ENCODE results near the gene SYNRG.
"Not testable (repeated sequence)": the region's sequence is repeated elsewhere in the genome, so short reads cannot be mapped to it uniquely, and the experiment has no call there.

The SYNRG gene

DNA sequence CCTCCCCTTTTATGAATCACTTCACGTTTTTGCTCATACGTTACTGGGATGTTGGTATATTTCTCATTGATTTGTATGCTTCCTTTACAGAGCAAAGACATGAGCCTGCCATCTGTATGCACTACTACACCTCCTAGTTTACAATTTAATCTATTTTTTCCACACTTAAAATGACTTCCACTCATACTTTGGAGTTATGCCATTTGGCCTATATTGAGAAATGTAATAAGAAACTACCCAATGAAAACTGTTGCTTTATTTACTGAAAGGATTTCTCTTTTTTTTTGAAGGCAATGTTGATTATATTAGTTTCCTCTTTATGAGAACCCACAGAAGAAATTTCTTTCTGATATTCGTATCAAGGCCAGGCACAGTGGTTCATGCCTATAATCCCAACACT is 76.5 kb downstream of the SYNRG start:
- no peak for DNase-seq

DNA sequence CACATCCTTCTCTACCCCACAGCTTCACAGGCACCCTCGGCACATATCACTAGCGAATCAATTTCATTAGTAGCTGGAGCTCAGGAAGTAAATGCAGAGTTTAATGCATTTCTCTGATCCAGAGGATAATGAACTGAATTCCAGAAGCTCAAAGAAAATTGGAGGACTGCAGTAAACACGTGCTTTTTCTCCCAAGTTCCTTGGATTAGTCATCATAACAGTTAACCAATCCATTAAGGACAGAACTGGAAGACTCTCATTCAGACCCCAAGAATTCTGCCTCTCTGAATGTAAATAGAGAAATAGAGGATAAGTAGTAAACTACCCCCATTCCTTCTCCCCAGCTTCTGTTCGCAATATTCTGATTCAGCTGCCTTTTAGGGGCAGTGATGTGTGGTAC is 78.8 kb downstream of the SYNRG start:
- DNase-seq = no peak

DNA sequence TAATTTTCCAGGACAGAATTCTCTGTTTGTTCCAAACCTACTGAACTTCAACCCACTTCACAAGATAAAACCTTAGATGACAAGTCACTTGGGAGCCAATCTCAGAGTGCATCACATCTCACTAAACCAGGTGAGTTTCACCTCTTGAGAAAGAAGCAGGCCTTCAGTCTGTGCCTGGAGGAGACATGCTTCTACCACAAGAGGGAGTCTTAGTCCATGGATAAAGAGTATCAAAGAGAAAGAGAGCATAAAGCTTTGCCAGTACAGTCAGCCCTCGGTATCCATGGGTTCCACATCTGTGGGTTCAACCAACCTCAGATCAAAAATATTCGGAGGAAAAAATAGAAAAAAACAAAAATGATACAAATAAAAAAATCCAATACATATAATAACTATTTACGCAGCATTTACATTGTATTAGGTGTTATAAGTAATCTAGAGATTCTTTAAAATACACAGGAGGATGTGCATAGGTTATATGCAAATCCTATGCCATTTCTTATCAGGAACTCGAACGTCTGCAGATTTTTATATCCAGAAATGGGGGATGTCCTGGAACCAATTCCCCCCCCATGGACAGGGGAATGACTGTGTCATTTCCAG is 81.9 kb downstream of the SYNRG start:
- DNase-seq = no peak

DNA sequence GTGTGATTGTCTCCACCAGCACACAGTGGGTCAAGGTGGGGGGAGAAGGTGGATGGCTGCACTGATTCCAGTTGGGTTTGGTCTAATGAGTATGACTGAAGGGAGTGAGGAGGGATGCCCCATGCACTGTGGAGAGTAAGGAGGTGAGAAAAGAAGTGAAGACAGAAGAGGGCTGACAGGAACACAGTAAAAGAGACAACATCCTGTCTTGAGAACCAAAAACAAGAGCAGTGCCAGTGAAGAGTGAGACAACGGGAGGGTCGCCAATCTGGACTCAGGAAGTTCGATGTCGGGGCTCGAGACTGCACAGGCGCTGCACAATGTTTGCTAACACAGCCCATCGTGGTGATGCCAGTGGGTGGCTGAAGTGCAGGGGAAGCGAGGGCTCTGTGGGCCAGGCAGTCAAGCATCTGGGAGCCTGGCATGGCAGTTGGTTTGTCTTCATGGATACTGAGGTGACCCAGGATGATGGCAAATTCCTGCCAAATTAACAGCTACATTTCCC is 85.5 kb downstream of the SYNRG start:
- DNase-seq = no peak

DNA sequence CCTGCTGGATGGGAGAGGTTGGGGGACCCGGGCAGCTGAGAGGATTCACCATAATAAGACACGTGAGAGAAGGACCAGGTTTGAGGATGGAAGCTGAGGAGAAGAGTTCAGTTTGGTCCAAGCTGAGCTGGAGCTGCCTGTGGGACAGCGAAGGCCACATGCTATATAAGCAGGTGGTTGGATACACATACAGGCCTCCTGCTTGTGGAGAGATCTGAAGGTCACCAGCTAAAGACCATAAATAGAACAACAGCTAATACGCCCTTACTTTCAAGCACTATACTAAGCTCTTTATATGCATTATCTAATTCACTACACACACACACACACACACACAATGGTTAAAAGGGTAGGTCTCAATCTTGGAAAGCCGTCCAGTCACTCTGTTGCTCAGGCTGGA is 87.4 kb downstream of the SYNRG start:
- DNase-seq = no peak

DNA sequence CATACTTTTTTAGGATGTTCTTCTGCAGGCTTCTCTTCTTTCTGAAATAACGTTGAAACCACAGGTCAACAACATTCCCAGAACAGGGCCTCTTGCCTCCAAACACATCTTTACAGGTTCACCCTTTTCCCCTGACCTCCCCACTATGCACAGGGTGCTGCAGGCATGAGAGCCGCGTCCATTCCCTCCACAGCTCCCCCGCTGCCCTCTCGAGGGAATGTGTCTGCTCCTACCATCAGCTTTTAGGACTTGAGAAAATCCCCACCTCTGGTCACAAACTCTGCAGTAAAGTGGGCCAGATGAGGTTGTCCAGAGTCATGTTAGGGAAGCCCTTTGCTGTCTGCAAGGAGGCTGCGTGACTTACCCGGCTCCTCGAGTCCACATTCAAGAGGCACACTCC is 89.0 kb downstream of the SYNRG start:
- DNase-seq = no peak

DNA sequence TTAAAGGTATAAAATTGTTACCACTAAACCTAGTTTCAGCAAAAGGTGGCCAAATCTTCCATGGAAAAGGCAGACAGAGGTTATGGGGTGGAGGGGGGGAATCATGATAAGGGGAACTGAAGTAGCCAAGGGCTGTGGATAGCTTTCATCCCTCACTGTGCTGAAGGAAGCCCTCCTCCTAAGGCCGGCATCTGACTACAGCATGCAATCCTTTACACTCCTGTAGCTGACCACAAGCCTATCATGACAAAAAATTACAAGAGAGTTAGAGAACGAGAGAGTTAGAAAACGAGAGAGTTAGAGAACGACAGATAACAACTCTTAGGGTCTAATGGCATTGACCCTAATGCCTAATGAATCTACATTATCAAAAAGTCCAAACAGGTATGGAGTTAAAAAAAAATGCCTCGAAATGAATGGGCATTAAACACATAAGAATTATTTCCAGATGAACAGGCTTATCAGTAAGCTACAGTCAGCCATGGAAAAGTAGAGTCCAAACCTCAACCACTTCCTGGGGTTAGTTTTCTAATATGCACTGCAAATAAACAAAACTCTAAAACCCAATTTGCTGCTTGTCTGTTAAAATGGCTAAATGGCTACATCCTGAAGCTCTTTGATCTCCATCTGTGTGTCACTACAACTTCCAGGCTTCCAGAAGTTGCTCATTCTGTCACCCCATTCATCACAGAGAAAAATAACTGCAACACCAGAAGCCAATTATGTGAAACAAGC is 89.8 kb downstream of the SYNRG start:
- no peak for DNase-seq

DNA sequence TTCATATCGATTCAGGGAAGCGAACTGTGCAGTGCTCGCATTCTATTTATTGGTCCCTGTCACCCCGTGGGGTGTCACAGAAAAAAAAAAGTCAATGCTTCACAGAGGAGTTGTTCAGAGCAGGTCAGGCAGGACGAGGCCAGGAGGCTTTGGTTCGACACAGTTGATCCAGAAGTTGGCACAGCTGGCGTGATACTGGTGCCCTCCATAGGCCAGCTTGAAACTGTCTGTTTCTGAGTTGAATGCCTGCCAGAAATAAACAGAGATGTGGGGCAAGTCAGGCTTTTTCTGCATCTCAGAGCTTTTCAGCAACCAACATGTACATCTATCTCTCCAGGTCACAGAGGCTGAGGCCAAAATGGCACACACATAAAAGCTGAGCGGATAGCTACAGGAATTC is 90.4 kb downstream of the SYNRG start:
- no peak for DNase-seq

DNA sequence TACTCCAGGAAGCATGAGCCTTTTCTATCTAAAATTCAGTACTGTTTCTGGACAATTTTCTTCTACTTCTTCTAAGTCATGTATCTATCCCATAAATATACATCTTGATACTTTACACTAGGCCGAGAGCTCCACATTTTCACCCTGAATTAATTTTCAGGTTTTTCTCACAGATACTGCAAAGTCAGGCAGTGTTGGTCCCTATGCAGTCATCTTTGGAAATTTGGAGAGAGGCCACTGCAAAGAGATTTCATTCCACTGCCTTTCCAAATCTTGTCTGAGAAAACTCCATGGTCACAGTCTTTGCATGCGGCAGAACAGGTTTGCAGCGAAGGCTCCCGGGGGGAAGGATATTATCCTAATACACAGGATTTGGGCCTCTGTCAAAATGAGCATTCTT is 91.3 kb downstream of the SYNRG start:
- no peak for DNase-seq

DNA sequence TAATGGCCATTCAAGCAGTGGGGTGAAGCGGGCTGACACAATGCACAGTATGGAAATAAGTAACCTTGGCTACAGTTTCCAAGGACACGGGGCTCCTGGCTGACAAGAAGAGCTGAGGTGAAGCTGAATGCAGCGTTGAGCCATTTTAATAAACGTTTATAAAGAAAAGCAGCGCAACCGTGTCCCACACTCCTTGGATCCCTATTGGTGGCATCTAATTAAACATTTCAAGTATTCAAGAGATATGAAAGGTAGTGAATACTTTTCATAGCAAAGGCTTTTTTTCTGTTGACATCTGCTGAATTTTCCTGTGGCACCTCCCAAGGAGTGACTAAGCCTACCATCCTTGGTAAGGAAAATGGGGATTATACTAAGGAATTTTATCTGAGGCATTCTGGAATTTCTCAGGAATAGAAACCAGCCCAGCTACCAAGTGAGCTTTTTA is 93.1 kb downstream of the SYNRG start:
- no peak for DNase-seq

DNA sequence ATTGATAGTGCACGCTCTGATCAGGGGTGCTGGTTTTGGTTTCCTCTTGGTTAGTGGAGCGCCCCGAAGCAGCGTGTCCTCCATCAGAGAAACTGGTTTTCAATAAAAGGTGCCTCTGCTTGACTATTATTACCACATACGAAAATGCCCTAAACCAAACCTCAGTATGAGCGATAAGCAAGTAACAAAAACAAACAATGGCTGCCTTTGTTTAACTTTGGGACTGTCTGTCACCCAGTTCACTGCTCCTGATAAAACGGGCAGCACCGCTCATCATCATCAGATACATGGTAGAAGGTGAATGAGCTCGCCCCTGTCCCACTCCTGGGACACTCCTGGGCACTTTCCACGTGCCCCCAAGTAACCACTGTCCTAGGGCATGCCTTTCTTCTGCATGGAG is 95.5 kb downstream of the SYNRG start:
- no peak for DNase-seq

DNA sequence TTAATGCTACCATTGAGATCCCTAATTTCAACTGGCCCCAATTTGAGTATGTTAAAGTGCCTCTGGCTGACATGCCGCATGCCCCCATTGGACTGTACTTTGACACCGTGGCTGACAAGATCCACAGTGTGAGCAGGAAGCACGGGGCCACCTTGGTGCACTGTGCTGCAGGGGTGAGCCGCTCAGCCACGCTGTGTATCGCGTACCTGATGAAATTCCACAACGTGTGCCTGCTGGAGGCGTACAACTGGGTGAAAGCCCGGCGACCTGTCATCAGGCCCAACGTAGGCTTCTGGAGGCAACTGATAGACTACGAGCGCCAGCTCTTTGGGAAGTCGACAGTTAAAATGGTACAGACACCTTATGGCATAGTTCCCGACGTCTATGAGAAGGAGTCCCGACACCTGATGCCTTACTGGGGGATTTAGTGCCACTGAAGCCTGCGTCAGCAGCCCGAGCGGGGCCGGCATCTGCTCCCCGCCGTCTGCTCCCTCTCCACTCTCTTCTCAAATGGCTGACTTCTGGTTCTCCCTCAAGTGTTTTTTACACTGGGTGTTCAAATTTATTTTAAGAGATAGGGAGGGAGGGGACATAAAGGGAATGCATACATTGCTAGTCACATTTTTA is 96.7 kb downstream of the SYNRG start:
- DNase-seq = no peak

DNA sequence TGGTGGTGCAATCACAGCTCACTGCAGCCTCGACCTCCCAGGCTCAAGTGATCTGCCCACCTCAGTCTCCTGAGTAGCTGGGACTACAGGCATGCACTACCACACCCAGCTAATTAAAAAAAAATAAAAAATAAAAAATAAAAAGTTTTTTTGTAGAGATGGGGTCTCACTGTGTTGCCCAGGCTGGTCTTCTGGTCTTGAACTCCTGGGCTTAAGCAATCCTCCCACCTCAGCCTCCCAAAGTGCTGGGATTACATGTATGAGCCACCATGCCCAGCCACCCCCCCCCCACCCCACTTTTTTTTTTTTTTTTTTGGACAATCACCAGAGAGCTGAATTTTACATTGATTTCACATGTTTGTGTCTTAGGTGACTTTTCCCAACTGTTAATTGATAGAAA is 97.6 kb downstream of the SYNRG start:
- not testable (repeated sequence) for DNase-seq

DNA sequence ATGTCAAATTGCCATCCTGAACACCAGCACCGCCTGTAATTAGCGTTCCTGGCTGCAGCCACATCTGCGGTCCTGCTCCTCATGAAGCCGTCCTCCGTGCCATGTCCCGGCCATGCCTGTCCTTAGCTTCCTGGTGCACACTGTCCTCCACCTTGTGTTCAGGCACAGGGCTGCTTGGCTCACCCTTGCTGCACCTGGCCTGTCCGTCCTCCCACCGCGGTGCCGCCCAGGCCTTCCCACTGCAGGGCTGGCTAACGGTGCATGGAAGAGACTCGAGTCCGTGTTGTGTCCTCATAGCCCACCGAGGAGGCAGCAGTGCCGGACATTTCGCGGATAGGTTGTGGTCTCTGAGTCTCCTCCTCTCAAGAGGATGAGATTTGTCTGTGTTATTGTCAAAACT is 99.2 kb downstream of the SYNRG start:
- DNase-seq = no peak

DNA sequence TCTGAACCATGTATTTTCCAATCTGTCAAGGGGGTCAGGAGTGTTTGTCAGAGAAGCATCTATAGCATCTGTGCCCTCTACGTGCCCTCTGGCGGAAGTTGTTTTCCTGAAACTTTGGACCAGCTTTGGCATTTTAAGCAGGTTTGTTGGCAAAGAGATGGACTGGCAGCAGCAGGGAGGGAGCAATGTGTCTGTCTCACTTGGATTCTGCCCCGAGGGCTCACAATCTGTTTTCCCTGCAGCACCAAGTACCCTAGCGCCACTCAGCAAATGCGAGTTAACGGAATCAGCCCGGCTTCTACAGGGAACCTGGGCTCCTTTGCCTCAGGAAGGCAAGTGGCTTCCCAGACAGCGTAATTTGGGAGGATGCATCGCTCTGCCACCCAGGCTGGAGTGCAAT is 102.1 kb downstream of the SYNRG start:
- no peak for DNase-seq

DNA sequence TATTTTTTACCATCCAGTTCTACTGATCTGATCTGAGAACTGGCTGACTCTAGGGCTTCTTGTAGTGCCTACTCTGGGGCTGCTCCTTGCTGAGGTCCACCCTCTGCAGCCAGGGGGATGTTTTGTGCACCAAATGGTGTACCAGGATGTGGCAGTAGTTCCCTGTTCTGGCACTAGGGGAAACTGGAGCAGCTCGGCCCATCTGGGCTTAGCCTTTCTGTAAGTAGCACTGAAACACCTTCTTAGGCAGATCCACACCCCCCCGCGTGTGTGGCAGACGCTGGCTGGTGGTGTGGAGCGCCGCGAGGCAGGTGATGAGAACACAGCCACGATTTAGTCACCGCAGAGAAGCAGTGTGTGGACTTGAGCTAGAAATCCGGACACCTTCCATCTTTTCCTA is 102.5 kb downstream of the SYNRG start:
- DNase-seq = no peak

DNA sequence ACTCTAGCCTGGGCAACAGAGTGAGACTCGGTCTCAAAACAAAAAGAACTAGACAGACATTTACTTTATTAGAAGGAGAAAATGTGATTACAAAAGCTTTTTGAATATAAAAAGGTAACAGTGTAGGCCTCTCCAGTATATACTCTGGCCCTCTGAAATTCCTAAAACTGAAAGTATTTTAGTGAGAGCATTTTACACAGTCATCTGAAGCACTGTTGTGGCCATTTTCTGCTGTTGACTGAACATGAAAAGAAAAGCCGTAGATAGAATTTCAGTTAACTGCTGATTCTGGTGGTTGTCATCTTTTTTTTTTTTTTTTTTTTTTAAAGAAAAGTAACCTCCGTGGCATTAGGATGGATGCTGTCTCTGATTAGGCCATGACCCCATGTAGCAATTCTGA is 103.9 kb downstream of the SYNRG start:
- no peak for DNase-seq

DNA sequence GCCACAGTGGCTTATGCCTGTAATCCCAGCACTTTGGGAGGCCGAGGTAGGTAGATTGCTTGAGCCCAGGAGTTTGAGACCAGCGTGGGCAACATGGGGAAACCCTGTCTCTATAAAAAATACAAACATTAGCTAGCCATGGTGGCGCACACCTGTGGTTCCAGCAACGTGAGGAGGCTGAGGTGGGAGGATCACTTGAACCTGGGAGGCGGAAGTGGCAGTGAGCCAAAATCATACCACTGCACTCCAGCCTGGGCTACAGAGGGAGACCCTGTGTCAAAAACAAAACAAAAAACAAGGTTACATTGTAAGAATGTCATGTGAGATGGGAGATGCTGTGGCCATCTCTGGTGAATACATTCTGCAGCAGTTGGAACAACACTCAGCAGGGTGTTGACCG is 106.1 kb downstream of the SYNRG start:
- no peak for DNase-seq

DNA sequence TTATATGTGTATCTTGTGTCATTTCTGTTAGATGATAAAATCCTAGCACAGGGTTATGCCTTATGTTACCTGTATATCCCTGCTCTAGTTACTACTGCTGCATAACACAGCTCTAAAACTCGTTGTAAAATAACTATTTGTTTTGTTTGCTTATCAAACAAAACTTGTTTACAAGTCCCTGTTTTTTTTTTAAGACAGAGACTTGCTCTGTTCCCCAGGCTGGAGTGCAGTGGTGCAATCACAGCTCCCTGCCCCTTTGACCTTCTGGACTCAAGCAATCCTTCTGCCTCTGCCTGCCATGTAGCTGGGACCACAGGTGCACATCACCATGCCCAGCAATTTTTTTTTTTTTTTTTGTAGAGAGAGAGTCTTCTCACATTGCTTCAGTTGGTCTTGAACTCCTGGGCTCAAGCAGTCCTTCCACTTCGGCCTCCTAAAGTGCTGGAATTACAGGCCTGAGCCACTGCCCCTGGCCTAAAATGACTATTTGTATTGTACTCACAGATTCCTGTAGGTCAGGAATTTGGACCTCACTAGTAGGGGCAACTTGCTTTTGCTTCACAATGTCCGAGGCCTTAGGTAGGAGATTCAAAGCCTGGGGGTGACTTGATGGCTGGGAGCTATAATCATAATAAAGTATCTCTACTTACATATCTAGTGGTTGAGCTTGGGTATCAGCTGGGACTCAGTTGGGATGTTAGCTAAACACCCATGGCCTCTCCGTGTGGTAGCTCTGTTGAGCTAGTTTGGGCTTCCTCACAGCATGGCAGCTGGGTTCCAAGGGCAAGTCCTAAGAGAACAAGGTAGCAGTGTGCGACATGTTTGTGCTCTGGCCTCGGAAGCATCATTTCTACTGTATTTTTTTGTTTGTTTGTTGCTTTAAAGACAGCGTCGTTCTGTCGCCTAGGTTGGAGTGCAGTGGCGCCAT is 106.9 kb downstream of the SYNRG start:
- no peak for DNase-seq

DNA sequence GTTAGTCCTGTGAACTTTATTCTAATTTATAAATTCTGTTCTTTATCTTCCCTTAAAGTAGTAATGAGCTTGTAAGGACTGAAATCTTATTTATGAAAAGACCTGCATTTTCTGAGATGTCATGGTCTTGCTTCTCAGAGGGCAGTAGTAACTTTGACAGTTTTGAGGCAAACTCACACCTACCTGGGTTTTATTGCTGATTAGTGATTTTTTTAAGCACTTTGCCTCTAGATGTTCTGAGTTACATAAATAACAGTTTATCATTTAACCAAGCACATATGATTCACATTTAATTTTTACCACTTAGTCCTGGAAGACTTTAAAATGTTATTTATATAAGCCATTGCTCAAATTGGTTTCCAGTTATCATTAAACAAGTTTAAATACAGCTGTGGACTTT is 108.8 kb downstream of the SYNRG start:
- DNase-seq = no peak

DNA sequence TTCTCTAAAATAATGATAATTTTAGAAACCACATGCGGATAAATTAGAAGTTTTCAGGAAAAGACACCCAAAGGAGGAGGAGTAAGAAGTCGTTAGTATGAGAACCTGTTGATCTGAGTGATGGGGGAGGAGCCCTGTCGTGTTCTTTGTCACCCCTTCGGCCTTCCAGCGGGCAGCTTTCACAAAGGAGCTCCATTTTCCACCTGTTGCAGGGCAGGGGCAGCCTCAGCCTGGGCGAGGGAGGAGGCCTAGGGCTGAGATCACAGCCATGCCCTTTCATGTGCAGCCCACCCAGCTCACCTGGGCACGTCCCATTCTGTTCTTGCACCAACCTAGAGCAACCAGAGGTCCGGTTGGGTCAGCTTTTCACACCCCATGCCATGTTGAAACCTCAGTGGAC is 114.2 kb downstream of the SYNRG start:
- no peak for DNase-seq

DNA sequence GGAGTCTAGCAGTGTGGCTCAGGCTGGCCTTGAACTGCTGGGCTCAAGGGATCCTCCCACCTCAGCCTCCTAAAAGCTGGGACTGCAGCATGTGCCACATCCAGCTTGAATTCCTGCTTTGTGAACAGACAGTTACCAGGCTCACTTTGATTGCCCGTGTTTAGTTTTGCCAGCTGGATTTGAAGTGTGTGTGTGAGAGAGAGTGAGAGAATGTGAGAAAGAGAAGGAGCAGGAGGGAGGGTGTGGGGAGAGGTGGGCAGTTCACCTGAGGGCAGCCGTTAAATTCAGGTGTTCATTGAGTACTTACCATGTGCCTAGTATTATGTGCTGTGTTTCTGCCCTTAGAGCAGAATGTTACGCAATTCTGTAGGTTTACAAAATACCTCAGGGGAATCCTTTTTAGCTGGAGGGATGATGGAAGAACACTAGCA is 114.8 kb downstream of the SYNRG start:
- no peak for DNase-seq
